ENCODE data around the gene ZNF598.
"Not testable (repeated sequence)": the region's sequence is repeated elsewhere in the genome, so short reads cannot be mapped to it uniquely, and the experiment has no call there.

ZNF598 gene

DNA sequence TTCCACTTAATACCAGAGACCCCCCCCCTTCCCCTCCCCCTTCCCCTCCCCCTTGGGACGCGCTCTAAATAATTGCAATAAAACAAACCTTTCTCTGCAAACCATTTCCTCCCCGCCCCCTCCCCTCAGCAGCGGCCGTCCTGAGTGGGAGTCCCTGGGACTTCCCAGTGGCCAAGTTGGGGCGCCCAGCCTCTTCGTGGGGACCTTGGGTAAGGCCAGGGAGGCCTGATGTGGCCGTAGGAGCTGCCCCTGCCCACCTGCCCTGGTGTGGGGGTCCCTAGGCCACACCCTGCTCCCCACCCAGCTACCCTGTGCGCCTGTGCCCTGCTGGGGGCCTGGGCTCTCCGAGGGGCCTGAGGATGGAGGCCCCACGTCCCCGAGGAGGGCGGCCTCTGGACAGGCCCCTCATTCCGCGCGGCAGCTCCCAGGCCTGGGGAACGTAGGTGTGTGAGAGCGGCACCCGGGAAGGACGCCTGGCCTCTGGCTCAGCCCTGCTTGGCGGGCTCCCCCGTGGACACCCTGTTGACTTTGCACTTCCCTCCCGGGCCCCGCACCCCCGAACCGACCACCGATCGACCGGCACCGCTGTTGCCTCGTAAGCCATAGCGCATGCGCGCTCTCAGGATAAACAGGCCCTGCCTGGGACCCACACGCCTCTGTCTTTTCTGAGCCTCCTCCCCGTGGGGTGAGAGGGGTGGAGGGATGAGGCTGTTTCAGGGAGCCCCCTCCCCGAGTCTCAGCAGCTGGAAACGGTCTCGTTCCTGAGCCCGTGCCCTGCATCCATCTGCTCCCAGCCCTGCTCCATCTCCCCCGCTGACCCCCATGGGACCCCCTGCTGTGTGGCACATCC, 29.0 kb upstream of the ZNF598 start:
- Histone ChIP-seq H3K9ac (ENCODE audit: low read length) (no peak overlapping the region), H3K4me3 (ENCODE audit: low read length) (no peak overlapping the region), H3K27me3 (ENCODE audit: control insufficient read depth, insufficient read depth, low read length) (no peaks in the 10 kb centered on the region), H3K4me1 (ENCODE audit: control insufficient read depth, low read depth, low read length) (no peaks in the 10 kb centered on the region), H3K36me3 (ENCODE audit: control insufficient read depth, low read depth, low read length) (peaks cover 4% of the 10 kb centered on the region), H3K9me3 (ENCODE audit: control insufficient read depth, low read depth, low read length) (no peaks in the 10 kb centered on the region), H3K27ac (ENCODE audit: low read length) (no peak overlapping the region)

DNA sequence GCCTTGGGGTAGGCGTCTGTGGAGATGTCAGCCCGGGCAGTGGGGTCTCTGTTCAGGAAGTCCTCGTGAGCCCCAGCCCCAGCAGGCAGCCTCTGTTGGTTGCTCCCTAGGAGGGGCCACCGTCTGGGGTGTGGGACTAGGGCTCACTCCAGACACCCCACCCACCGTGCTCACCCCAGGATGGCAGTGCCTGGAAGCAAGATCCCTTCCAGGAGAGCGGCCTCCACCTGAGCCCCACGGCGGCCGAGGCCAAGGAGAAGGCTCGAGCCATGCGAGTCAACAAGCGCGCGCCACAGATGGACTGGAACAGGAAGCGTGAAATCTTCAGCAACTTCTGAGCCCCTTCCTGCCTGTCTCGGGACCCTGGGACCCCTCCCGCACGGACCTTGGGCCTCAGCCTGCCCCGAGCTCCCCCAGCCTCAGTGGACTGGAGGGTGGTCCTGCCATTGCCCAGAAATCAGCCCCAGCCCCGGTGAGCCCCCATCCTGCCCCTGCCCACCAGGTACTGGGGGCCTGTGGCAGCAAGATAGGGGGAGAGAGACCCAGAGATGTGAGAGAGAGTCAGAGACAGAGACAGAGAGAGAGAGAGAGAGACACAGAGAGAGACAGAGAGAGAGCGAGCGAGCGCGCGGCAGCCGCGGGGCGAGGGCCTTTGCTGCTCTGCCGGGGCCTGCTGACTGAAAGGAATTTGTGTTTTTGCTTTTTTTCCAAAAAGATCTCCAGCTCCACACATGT, 28.2 kb upstream of the ZNF598 start:
- no peak overlapping the region for H3K27ac ChIP-seq (ENCODE audit: low read length)
- no peaks in the 10 kb centered on the region for H3K4me1 ChIP-seq (ENCODE audit: control insufficient read depth, low read depth, low read length)
- no peaks in the 10 kb centered on the region for H3K36me3 ChIP-seq (ENCODE audit: control insufficient read depth, low read depth, low read length)

DNA sequence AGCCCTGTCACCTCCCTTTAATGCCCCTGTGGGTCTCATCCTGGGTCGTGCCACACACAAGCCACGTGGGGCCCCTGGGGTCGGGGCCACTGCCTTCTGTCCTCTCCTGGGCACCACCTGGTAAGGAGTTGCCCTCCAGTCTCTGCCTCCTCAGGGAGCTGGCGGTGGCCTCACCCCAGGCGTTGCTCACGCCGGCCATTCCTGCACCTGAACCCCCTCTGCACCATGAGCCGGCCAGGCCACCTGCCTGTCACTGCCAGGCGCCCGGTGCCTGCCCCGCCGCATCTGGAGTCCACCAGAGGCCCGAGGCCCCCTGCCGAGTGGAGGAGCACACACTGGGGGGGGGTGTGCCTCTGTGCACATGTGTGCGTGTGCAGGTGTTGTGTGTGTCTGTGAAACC, 27.5 kb upstream of the ZNF598 start:
- no peaks in the 10 kb centered on the region for H3K9me3 ChIP-seq (ENCODE audit: control insufficient read depth, low read depth, low read length)
- no peak overlapping the region for H3K27ac ChIP-seq (ENCODE audit: low read length)
- no peaks in the 10 kb centered on the region for H3K4me1 ChIP-seq (ENCODE audit: control insufficient read depth, low read depth, low read length)
- no peak overlapping the region for H3K9ac ChIP-seq (ENCODE audit: low read length)
- H3K27me3 ChIP-seq (ENCODE audit: control insufficient read depth, insufficient read depth, low read length) = no peaks in the 10 kb centered on the region
- no peak overlapping the region for H3K4me3 ChIP-seq (ENCODE audit: low read length)
- no peaks in the 10 kb centered on the region for H3K36me3 ChIP-seq (ENCODE audit: control insufficient read depth, low read depth, low read length)

More for the DNA sequence above, 28.2 kb upstream of the ZNF598 start:
- Histone ChIP-seq H3K27me3 (ENCODE audit: control insufficient read depth, insufficient read depth, low read length) (no peaks in the 10 kb centered on the region), H3K9me3 (ENCODE audit: control insufficient read depth, low read depth, low read length) (no peaks in the 10 kb centered on the region), H3K4me3 (ENCODE audit: low read length) (no peak overlapping the region), H3K9ac (ENCODE audit: low read length) (no peak overlapping the region)

DNA sequence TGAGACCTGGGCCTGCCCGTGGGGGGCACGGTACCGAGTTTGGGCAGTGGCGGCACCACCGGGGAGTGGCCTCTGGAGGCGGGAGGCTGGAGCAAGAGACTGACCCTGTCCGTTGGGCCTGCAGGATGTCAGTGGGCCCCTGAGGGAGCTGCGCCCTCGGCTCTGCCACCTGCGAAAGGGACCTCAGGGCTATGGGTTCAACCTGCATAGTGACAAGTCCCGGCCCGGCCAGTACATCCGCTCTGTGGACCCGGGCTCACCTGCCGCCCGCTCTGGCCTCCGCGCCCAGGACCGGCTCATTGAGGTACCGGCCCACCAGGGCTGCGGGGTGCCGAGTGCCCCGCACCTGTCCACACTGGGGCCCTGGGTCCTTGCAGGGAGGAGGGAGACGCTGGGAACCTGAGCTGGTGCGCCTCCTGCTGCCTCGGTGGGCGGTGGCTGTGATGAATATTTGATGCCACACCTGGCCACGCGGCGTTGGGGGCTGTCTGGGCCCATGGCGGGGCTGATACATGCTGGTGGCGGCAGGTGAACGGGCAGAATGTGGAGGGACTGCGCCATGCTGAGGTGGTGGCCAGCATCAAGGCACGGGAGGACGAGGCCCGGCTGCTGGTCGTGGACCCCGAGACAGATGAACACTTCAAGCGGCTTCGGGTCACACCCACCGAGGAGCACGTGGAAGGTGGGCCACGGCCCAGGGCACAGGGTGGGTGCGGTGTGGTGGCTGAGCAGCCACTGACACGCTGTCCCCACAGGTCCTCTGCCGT, 26.8 kb upstream of the ZNF598 start:
- Histone ChIP-seq H3K36me3 (ENCODE audit: control insufficient read depth, low read depth, low read length) (no peaks in the 10 kb centered on the region), H3K27ac (ENCODE audit: low read length) (no peak overlapping the region), H3K4me3 (ENCODE audit: low read length) (no peak overlapping the region), H3K9ac (ENCODE audit: low read length) (no peak overlapping the region), H3K4me1 (ENCODE audit: control insufficient read depth, low read depth, low read length) (no peaks in the 10 kb centered on the region), H3K27me3 (ENCODE audit: control insufficient read depth, insufficient read depth, low read length) (no peaks in the 10 kb centered on the region), H3K9me3 (ENCODE audit: control insufficient read depth, low read depth, low read length) (no peaks in the 10 kb centered on the region)

DNA sequence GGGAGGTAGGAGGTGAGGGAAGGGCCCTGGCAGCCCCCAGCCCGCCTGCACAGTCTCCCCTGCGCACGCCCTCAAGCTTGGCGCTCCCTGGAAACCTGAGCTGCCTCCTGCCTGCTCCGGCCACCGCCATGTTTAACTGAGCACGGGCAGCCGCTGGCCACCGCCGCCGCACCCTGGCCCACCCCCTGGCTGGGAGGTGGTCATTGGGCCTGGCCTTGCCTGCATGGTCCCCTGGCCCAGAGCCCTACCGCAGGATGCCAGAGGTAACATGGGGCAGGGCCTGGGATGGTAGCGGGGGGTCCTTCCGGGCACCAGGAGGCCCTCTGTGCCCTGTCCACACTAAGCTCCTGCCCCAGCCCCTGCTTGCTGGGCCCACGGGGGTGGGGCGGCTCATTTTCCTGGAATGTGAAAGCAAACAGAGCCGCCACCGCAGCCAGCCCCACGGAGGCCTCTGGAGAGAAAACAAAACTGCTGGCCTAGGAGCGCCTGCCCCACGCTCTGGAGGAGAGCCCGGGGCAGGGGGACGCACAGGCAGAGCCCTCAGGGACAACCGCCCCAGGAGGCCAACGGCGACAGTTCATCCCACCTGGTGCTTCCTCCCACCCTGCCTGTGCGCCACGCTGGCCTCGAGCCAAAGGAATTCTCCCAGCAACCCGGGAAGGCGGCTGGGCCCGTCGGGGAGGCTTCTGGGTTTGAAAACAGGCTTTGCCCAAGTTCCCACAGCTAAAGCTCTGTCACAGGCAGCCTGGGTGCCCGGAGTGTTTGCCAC, 26.0 kb upstream of the ZNF598 start:
- no peak overlapping the region for H3K9ac ChIP-seq (ENCODE audit: low read length)
- H3K27me3 ChIP-seq (ENCODE audit: control insufficient read depth, insufficient read depth, low read length) = no peaks in the 10 kb centered on the region
- H3K4me1 ChIP-seq (ENCODE audit: control insufficient read depth, low read depth, low read length) = no peaks in the 10 kb centered on the region
- H3K36me3 ChIP-seq (ENCODE audit: control insufficient read depth, low read depth, low read length) = no peaks in the 10 kb centered on the region
- H3K4me3 ChIP-seq (ENCODE audit: low read length) = no peak overlapping the region
- H3K9me3 ChIP-seq (ENCODE audit: control insufficient read depth, low read depth, low read length) = no peaks in the 10 kb centered on the region
- H3K27ac ChIP-seq (ENCODE audit: low read length) = no peak overlapping the region

DNA sequence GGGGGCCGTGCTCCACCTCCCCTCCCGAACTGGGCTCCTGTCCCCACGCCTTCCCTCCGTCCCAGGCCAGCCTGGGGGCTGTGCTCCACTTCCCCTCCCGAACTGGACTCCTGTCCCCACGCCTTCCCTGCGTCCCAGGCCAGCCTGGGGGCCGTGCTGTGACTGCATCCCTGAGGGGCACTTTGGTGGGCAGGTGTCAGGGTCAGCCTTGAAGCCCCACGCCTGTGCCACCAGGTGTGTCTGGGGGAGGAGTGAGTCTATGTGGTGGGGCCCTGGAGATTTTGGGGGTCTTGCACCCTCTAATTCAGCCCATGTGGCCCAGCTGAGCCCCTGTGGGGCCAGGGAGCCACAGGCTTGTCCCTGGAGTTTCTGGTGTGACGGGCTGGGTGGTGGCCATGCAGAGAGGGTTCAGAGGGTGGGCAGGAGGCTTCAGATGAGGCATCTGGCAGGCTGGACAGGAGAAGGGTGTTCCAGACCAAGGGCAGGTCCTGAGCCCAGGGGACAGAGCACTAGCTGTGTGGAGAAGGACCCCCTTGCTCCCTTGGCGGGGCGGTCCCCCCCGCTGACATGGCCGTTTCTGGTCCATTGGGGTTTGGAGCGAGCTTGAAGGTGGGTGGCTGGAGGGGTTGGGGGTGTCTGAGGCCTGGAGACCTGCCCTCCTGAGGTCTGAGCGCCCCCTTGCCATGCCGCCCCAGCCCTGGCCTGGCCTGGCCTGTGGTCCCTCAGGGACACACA, 25.2 kb upstream of the ZNF598 start:
- no peak overlapping the region for H3K9ac ChIP-seq (ENCODE audit: low read length)
- no peak overlapping the region for H3K4me3 ChIP-seq (ENCODE audit: low read length)
- H3K36me3 ChIP-seq (ENCODE audit: control insufficient read depth, low read depth, low read length) = no peaks in the 10 kb centered on the region
- no peak overlapping the region for H3K27ac ChIP-seq (ENCODE audit: low read length)
- no peaks in the 10 kb centered on the region for H3K4me1 ChIP-seq (ENCODE audit: control insufficient read depth, low read depth, low read length)
- H3K9me3 ChIP-seq (ENCODE audit: control insufficient read depth, low read depth, low read length) = no peaks in the 10 kb centered on the region
- H3K27me3 ChIP-seq (ENCODE audit: control insufficient read depth, insufficient read depth, low read length) = no peaks in the 10 kb centered on the region

DNA sequence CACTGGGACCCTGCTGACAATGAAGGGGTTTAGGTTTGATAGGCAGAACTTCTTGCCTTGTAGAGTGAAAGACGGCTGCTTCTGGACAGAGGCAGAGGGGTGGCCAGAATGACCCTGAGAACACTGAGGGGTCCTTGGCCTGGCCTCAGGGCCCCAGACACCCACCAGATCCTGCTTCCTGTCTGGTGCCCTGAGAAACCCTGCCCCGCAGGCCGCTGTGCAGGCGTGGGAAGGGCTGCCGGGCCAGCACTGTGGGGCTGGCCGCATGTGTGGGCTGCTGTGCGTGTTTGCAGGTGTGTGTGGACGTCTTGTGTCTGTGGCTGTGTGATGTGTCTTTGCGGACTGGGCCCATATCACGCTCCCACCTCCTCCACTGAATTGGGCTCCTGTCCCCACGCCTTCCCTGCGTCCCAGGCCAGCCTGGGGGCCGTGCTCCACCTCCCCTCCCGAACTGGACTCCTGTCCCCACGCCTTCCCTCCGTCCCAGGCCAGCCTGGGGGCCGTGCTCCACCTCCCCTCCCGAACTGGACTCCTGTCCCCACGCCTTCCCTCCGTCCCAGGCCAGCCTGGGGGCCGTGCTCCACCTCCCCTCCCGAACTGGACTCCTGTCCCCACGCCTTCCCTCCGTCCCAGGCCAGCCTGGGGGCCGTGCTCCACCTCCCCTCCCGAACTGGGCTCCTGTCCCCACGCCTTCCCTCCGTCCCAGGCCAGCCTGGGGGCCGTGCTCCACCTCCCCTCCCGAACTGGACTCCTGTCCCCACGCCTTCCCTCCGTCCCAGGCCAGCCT, 24.5 kb upstream of the ZNF598 start:
- not testable (repeated sequence) for H3K36me3 ChIP-seq (ENCODE audit: control insufficient read depth, low read depth, low read length); H3K27me3 ChIP-seq (ENCODE audit: control insufficient read depth, insufficient read depth, low read length); H3K9me3 ChIP-seq (ENCODE audit: control insufficient read depth, low read depth, low read length); H3K4me3 ChIP-seq (ENCODE audit: low read length); H3K9ac ChIP-seq (ENCODE audit: low read length); H3K27ac ChIP-seq (ENCODE audit: low read length); H3K4me1 ChIP-seq (ENCODE audit: control insufficient read depth, low read depth, low read length)

DNA sequence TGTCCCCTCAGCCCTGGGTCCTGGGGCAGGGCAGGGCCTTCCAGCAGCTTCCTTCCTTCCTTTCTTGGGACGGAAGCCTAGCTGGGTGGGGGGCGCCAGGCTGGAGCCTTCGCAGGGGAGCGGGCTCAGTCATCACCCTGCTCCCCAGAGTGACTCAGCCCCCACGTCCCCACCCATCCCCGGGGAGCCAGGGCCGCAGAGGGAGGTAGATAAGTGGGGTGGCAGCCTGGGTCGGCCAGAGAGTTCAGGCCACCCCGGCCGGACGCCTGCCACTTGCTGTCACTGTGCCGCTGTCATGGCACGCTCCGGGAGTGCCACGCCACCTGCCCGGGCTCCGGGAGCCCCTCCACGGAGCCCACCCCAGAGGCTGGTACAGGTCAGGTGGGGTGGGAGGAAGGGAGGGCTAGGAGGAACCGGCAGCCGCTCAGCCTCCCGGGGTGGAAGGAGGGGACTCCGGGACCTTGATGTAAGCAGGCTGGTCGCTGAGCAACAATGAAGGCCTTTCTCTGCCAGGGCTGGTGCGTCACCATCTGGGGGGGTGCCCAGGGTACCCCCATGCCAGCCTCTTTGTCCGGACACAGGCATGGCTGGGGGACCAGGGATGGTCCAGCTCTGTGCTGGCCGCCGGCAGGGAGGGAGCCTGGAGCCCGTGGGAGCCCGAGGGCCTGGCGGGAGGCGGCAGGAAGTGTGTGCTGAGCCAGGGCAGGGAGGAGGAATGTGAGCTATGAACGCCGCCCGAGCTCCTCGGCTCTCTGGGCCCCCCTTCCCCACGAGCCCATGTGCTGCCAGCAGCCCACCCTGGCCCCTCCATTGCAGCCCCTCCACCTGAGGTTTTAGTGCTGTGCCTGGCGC, 23.7 kb upstream of the ZNF598 start:
- no peak overlapping the region for H3K27ac ChIP-seq (ENCODE audit: low read length)
- H3K27me3 ChIP-seq (ENCODE audit: control insufficient read depth, insufficient read depth, low read length) = peaks cover 4% of the 10 kb centered on the region
- H3K36me3 ChIP-seq (ENCODE audit: control insufficient read depth, low read depth, low read length) = no peaks in the 10 kb centered on the region
- H3K4me3 ChIP-seq (ENCODE audit: low read length) = no peak overlapping the region
- H3K4me1 ChIP-seq (ENCODE audit: control insufficient read depth, low read depth, low read length) = no peaks in the 10 kb centered on the region
- H3K9me3 ChIP-seq (ENCODE audit: control insufficient read depth, low read depth, low read length) = no peaks in the 10 kb centered on the region
- H3K9ac ChIP-seq (ENCODE audit: low read length) = no peak overlapping the region

DNA sequence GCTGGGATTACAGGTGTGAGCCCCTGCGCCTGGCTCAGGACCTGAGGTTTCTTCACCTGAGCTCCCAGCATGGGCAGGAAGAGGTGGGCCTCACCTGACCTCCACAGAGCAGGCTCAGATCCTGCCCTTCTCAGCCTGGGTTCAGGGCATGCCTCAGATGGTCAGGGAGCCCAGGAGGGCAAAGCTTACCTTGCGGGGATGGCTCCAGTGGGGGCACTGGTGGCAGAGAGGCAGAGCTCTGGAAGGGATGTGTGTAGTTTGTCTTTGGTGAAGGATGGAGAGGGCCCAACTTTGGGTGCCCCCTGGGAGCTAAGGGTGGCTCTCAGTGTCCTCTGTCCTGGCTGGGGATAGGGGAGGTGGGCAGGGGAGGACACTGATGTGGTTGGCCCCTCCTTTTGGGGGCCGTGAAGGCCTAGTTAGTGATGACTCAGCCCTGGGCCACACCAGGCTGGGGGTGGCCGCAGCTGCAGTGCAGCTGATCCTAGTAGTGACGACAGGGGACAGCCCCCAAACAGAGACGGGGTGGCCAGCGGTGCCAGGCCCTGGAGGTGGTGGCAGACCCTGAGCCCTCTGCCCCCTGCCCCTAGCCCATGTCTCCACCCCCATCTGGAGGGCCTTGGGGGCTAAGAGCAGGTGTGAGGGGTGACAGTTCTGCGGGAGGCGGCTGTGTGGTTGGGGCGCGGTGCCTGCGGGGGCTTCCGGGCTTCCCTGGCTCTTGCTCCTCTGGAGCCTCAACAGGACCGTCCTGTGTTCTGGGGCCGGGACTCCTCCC, 22.9 kb upstream of the ZNF598 start:
- Histone ChIP-seq H3K9ac (ENCODE audit: low read length) (no peak overlapping the region), H3K27ac (ENCODE audit: low read length) (no peak overlapping the region), H3K36me3 (ENCODE audit: control insufficient read depth, low read depth, low read length) (no peaks in the 10 kb centered on the region), H3K4me3 (ENCODE audit: low read length) (no peak overlapping the region), H3K27me3 (ENCODE audit: control insufficient read depth, insufficient read depth, low read length) (peaks cover 12% of the 10 kb centered on the region), H3K9me3 (ENCODE audit: control insufficient read depth, low read depth, low read length) (no peaks in the 10 kb centered on the region), H3K4me1 (ENCODE audit: control insufficient read depth, low read depth, low read length) (no peaks in the 10 kb centered on the region)

Data from iPS-18a (cell line).